Stomach (tissue), 4 donors: ENCODE measurements around the gene NEDD9.

Experiments used
- POLR2A ChIP-seq, 4 donors: fragments of 450-650 bp; IDR thresholded peaks; one replicate each; pipeline ENCODE4 v1.6.1; 2016; ENCODE audit warnings: antibody characterized with exemption in 4 of 4, control low read depth in 2 of 4, mild to moderate bottlenecking in 1 of 4, moderate library complexity in 1 of 4
- POLR2AphosphoS5 ChIP-seq, 3 donors: sonication (generic); formaldehyde crosslinking; IDR thresholded peaks; one replicate each; pipeline ENCODE4 v1.6.1; 2016; ENCODE audit warnings: antibody characterized with exemption in 3 of 3
- TF ChIP-seq, protein P1 (sequence below), 7 experiments: fragments of 450-650 bp in 4 of 7; fragments of 200-600 bp in 3 of 7; sonication (generic) in 3 of 7; IDR thresholded peaks; one replicate each; pipeline ENCODE4 v1.5.1; 2016 to 2019; ENCODE audit warnings: antibody characterized with exemption in 7 of 7, control low read depth in 2 of 7, mild to moderate bottlenecking in 1 of 7

- TF ChIP-seq, protein P1, sequence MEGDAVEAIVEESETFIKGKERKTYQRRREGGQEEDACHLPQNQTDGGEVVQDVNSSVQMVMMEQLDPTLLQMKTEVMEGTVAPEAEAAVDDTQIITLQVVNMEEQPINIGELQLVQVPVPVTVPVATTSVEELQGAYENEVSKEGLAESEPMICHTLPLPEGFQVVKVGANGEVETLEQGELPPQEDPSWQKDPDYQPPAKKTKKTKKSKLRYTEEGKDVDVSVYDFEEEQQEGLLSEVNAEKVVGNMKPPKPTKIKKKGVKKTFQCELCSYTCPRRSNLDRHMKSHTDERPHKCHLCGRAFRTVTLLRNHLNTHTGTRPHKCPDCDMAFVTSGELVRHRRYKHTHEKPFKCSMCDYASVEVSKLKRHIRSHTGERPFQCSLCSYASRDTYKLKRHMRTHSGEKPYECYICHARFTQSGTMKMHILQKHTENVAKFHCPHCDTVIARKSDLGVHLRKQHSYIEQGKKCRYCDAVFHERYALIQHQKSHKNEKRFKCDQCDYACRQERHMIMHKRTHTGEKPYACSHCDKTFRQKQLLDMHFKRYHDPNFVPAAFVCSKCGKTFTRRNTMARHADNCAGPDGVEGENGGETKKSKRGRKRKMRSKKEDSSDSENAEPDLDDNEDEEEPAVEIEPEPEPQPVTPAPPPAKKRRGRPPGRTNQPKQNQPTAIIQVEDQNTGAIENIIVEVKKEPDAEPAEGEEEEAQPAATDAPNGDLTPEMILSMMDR (IDR thresholded peaks at IDR 0.05) = no peak
- TF ChIP-seq POLR2A (IDR thresholded peaks at IDR 0.05) (no peak), POLR2AphosphoS5 (IDR thresholded peaks at IDR 0.05) (no peak)
Observed at GRCh38 chr6:11241154-11241792, 8.8 kb upstream of the NEDD9 start.
